HepG2 (cell line): ENCODE measurements around the gene ACADS. TPM values are rescaled to one million over a fixed set of nuclear protein-coding genes. Genes with fewer than 3 reads are reported as not detected.
A peak's percentile ranks its signal among the peaks of the same experiment; 100 is the strongest.

Experiments used
- ATAC-seq: fragments of 200-7000 bp; cut with Tn5 transposase; 3 replicates; pipeline ENCODE4 v1.9.1; 2020; ENCODE audit warnings: mild to moderate bottlenecking, moderate library complexity
- BruUV-seq: library from RNA; stranded (reverse); fragments of 400-500 nt; replicated peaks from 2 replicates; lab custom pipeline; 2021; lab: Mats Ljungman, UMichigan
- CTCF ChIA-PET: fragments of 300-600 bp; formaldehyde crosslinking; extraction: SDS; loops from one replicate; lab custom pipeline; 2021; ENCODE audit warnings: low total read pairs, inconsistent platforms, low intra/inter-chr PET ratio; lab: Yijun Ruan, JAX
- POLR2A ChIA-PET: fragments of 350-600 bp; sonication (Branson Sonifier 250); formaldehyde crosslinking; loops from one replicate; lab custom pipeline; 2020; ENCODE audit warnings: antibody characterized with exemption, inconsistent platforms; lab: Yijun Ruan, JAX
- DNase-seq: peaks from one replicate; pipeline ENCODE4 v3.0.0-alpha.2; 2015; ENCODE audit warnings: low spot score
- FAIRE-seq: peaks from 3 replicates; lab custom pipeline; 2011; peaks lifted over from hg19 to GRCh38; lab: Jason Lieb, UNC
- H2AFZ ChIP-seq: one replicate; pipeline ENCODE4 v1.6.1; 2011; ENCODE audit warnings: low read length, inconsistent platforms
- H3K27ac ChIP-seq: fragments of 300-600 bp; 3 replicates; pipeline ENCODE4 v1.8.0; 2011; ENCODE audit warnings: mixed run types, mild to moderate bottlenecking, mixed read lengths, low read length, inconsistent platforms; ENCODE audit not compliant: insufficient read depth; ENCODE audit errors: extremely low read length
- H3K27me3 ChIP-seq, 2 experiments: fragments of 200-600 bp in 1 of 2; 2 replicates in 1 of 2; 3 replicates in 1 of 2; pipeline versions ENCODE4 v1.6.0 to v1.8.0; 2011; ENCODE audit warnings: low read length in 2 of 2, mild to moderate bottlenecking in 2 of 2, moderate library complexity in 2 of 2, inconsistent platforms in 1 of 2; ENCODE audit not compliant: insufficient read depth in 2 of 2, control insufficient read depth in 1 of 2
- H3K36me3 ChIP-seq, 2 experiments: fragments of 200-600 bp in 1 of 2; replicated peaks in 1 of 2; 2 replicates in 1 of 2; 3 replicates in 1 of 2; pipeline versions ENCODE4 v1.5.1 to v1.8.0; 2011; ENCODE audit warnings: low read length in 2 of 2, inconsistent platforms in 1 of 2; ENCODE audit not compliant: insufficient read depth in 2 of 2, control insufficient read depth in 1 of 2
- H3K4me1 ChIP-seq: 2 replicates; pipeline ENCODE4 v1.5.1; 2012; ENCODE audit warnings: low read length, inconsistent platforms; ENCODE audit not compliant: insufficient read depth
- H3K4me2 ChIP-seq: 2 replicates; pipeline ENCODE4 v1.6.0; 2011; ENCODE audit warnings: low read depth, low read length, inconsistent platforms
- H3K4me3 ChIP-seq, 3 experiments: fragments of 200-600 bp in 1 of 3; sonication (generic), shearing (Covaris generic) in 1 of 3; replicated peaks in 1 of 3; 2 replicates each; pipeline ENCODE4 v1.5.1; 2011 to 2016; ENCODE audit warnings: low read length in 3 of 3, inconsistent platforms in 2 of 3, low read depth in 2 of 3, mild to moderate bottlenecking in 2 of 3, control low read depth in 1 of 3, mixed read lengths in 1 of 3; ENCODE audit not compliant: insufficient read depth in 1 of 3
- H3K79me2 ChIP-seq: one replicate; pipeline ENCODE4 v1.6.1; 2011; ENCODE audit warnings: low read length, inconsistent platforms; ENCODE audit not compliant: insufficient read depth
- H3K9ac ChIP-seq: 2 replicates; pipeline ENCODE4 v1.6.0; 2011; ENCODE audit warnings: mild to moderate bottlenecking, low read depth, low read length, inconsistent platforms; ENCODE audit not compliant: insufficient read depth
- H3K9me3 ChIP-seq: 2 replicates; pipeline ENCODE4 v1.5.1; 2012; ENCODE audit warnings: mild to moderate bottlenecking, low read length
- H4K20me1 ChIP-seq: 2 replicates; pipeline ENCODE4 v1.6.0; 2011; ENCODE audit warnings: inconsistent platforms, mild to moderate bottlenecking, low read length, moderate library complexity; ENCODE audit not compliant: insufficient read depth
- FIP1L1 ChIP-seq: fragments of 200-400 bp; formaldehyde crosslinking; IDR thresholded peaks from 2 replicates; pipeline ENCODE4 v1.6.1; 2018; ENCODE audit warnings: low read depth, mild to moderate bottlenecking, low read length, moderate library complexity, borderline replicate concordance; ENCODE audit not compliant: insufficient read depth
- REXO4 ChIP-seq: sonication (generic); formaldehyde crosslinking; IDR thresholded peaks from 2 replicates; pipeline ENCODE4 v1.8.0; 2022; ENCODE audit warnings: missing genetic modification reagents, mild to moderate bottlenecking, borderline replicate concordance
- SNRNP70 ChIP-seq: fragments of 200-400 bp; formaldehyde crosslinking; IDR thresholded peaks from 2 replicates; pipeline ENCODE4 v1.6.1; 2017; ENCODE audit warnings: mild to moderate bottlenecking, low read depth, low read length, moderate library complexity
- STAG1 ChIP-seq: sonication (generic); formaldehyde crosslinking; IDR thresholded peaks from 2 replicates; pipeline ENCODE4 v1.4.0; 2020; ENCODE audit warnings: missing genetic modification reagents
- ZNF788 ChIP-seq: sonication (generic); formaldehyde crosslinking; IDR thresholded peaks from 2 replicates; pipeline ENCODE4 v1.5.0; 2020; ENCODE audit warnings: mild to moderate bottlenecking, missing genetic modification reagents, borderline replicate concordance
- ZNF790 ChIP-seq: sonication (generic); formaldehyde crosslinking; IDR thresholded peaks from 2 replicates; pipeline ENCODE4 v1.8.0; 2022; ENCODE audit warnings: missing genetic modification reagents, mild to moderate bottlenecking, borderline replicate concordance
- ZNF879 ChIP-seq: sonication (generic); formaldehyde crosslinking; IDR thresholded peaks from 2 replicates; pipeline ENCODE4 v1.8.1; 2023; ENCODE audit warnings: missing genetic modification reagents
- WGBS: methylation state at CpG from one replicate; pipeline ENCODE4 v1.1.6; 2017; ENCODE audit warnings: low lambda C conversion rate; 5-methylcytosine and 5-hydroxymethylcytosine counted together
- in situ Hi-C: cut with HindIII; loops from 2 replicates; pipeline ENCODE4 v1.10.0; 2017; ENCODE audit warnings: low pct_unique_long_range_greater_than_20kb; ENCODE audit not compliant: extremely low pct_ligation_motif_present
- intact Hi-C: fragments of 100-400 bp; cut with micrococcal nuclease; formaldehyde crosslinking; loops from one replicate; pipeline ENCODE4 v1.10.0; 2022; ENCODE audit not compliant: unreplicated experiment
- polyA plus RNA-seq, 8 experiments: library from polyadenylated mRNA; depleted of rRNA in 3 of 8; stranded (reverse) in 7 of 8; unstranded in 1 of 8; fragments of >200 nt; fragmentation: Illumina TruSeq in 4 of 8; extraction: Trizol in 4 of 8; gene quantifications; 2 replicates each; pipeline versions ENCODE4 v1.2.1 to v1.2.3, GENCODE V29; 2011 to 2016; ENCODE audit warnings: low read depth in 4 of 8, missing spikeins in 1 of 8, mixed read lengths in 1 of 8; ENCODE audit not compliant: insufficient read depth in 1 of 8
- total RNA-seq, 5 experiments: library from RNA; depleted of rRNA; stranded (reverse); fragments of >200 nt; fragmentation: Illumina TruSeq; extraction: Trizol; gene quantifications; 2 replicates each; pipeline ENCODE4 v1.2.3, GENCODE V29; 2016; ENCODE audit warnings: low read depth in 1 of 5
- TF ChIP-seq, protein P1 (sequence below): sonication (generic); formaldehyde crosslinking; IDR thresholded peaks from 2 replicates; pipeline ENCODE4 v1.8.0; 2022; ENCODE audit warnings: mild to moderate bottlenecking, missing genetic modification reagents
- TF ChIP-seq, protein P2 (sequence below), 2 experiments: sonication (generic) in 1 of 2; formaldehyde crosslinking in 1 of 2; IDR thresholded peaks; 2 replicates each; pipeline versions ENCODE4 v1.5.1 to v1.6.1; 2011 to 2020; ENCODE audit warnings: borderline replicate concordance in 1 of 2, low read depth in 1 of 2, low read length in 1 of 2, mild to moderate bottlenecking in 1 of 2, missing genetic modification reagents in 1 of 2, moderate library complexity in 1 of 2
- TF ChIP-seq, protein P3 (sequence below): conservative IDR thresholded peaks from 2 replicates; pipeline ENCODE4 v1.6.1; 2018; ENCODE audit warnings: missing genetic modification reagents

ACADS gene
- total and polyA plus RNA-seq, 2 of the 13 experiments (the other 11 are each of a cell fraction or from before 2014, with no cell fraction given): 17.4 to 27.7 TPM

DNA sequence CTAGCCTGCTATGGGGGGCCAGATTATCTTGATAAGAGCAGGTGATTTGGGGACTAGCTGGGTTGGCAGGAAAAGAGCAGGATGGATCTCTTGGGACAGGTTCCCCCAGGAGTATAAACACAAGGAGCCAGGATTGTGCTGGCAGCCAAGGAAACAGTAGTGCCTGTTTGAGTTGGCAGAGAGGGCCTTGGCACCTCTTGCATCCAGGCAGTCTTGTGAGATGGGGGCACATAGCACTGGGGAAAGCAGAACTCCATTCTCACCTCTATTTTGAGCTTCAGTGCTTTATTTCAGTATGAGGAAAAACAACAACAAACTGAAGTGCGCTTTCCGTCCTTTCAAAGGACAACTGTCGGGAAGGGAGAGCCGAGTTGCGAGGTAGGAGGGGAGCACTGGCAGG, 24.7 kb upstream of the ACADS start:
- TF ChIP-seq REXO4 (CRISPR knock-in tag): no peak
- no peak for TF ChIP-seq ZNF790 (CRISPR knock-in tag)
- no peak for TF ChIP-seq SNRNP70
- TF ChIP-seq, protein P1, sequence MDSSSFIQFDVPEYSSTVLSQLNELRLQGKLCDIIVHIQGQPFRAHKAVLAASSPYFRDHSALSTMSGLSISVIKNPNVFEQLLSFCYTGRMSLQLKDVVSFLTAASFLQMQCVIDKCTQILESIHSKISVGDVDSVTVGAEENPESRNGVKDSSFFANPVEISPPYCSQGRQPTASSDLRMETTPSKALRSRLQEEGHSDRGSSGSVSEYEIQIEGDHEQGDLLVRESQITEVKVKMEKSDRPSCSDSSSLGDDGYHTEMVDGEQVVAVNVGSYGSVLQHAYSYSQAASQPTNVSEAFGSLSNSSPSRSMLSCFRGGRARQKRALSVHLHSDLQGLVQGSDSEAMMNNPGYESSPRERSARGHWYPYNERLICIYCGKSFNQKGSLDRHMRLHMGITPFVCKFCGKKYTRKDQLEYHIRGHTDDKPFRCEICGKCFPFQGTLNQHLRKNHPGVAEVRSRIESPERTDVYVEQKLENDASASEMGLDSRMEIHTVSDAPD (CRISPR knock-in tag): no peak
- no peak for TF ChIP-seq ZNF879 (CRISPR knock-in tag)
- Histone ChIP-seq H4K20me1 (no peaks in the 10 kb centered on the region), H3K27ac (no peak overlapping the region), H2AFZ (no peak overlapping the region), H3K27me3 (no peaks in the 10 kb centered on the region), H3K4me2 (no peak overlapping the region), H3K36me3 (peaks cover 38 to 60% of the 10 kb centered on the region in 2 experiments), H3K9ac (no peak overlapping the region), H3K4me1 (0 out of 2 replicates have a peak, but pooled peaks cover 18% of the 10 kb centered on the region), H3K4me3 (no peak overlapping the region), H3K79me2 (no peaks in the 10 kb centered on the region), H3K9me3 (no peaks in the 10 kb centered on the region)
- POLR2A ChIA-PET: interaction anchor here (1.0 kb wide), 1 partner anchor 9 kb away, joined by 4 read pairs; no protein-coding TSS in a partner anchor
- FAIRE-seq: no peak
- no TSS peak for BruUV-seq
- CTCF ChIA-PET: no interaction called here
- intact Hi-C loops: no loop called here
- no peak for ATAC-seq
- in situ Hi-C loops: no loop called here
- no peak for DNase-seq
- WGBS: 95% methylated on average over 5 of the region's 5 CpGs

DNA sequence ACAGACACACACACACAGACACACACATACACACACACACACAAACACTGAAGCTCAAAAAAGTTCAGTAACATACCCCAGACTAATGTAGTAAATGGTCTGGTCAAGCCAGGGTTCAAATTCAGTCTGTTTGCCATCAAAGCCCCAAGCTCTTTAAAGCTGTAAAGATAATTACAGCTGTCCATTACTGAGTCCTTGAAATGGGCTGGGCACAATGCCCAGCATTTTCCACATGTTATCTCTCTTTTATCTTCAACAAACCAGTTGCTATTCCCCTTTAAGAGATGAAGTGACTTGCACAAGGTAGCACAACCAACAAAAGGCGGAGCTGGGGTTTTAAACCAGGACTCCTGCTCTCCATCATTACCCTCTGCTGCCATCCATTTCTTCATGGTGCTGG, 23.0 kb upstream of the ACADS start:
- no peak overlapping the region for H2AFZ ChIP-seq

More for the DNA sequence above, 23.0 kb upstream of the ACADS start:
- intact Hi-C loops: no loop called here
- no peak overlapping the region for H3K4me3 ChIP-seq
- in situ Hi-C loops: no loop called here
- POLR2A ChIA-PET: interaction anchor here (1.4 kb wide), 1 partner anchor 10 kb away, joined by 6 read pairs; no protein-coding TSS in a partner anchor
- FAIRE-seq: no peak
- H3K79me2 ChIP-seq: no peaks in the 10 kb centered on the region
- H3K27me3 ChIP-seq: no peaks in the 10 kb centered on the region
- no peak overlapping the region for H3K27ac ChIP-seq
- no peaks in the 10 kb centered on the region for H4K20me1 ChIP-seq
- H3K36me3 ChIP-seq: peaks cover 27 to 43% of the 10 kb centered on the region in 2 experiments
- 0 out of 2 replicates have a peak, but pooled peaks cover 18% of the 10 kb centered on the region for H3K4me1 ChIP-seq
- no peak overlapping the region for H3K9ac ChIP-seq
- H3K9me3 ChIP-seq: no peaks in the 10 kb centered on the region
- no peak overlapping the region for H3K4me2 ChIP-seq
- 92% methylated on average over 1 of the region's 1 CpG for WGBS
- BruUV-seq: no TSS peak
- TF ChIP-seq FIP1L1 (no peak), STAG1 (CRISPR knock-in tag) (no peak), ZNF788 (CRISPR knock-in tag) (no peak)
- TF ChIP-seq, protein P2, sequence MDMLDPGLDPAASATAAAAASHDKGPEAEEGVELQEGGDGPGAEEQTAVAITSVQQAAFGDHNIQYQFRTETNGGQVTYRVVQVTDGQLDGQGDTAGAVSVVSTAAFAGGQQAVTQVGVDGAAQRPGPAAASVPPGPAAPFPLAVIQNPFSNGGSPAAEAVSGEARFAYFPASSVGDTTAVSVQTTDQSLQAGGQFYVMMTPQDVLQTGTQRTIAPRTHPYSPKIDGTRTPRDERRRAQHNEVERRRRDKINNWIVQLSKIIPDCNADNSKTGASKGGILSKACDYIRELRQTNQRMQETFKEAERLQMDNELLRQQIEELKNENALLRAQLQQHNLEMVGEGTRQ (IDR thresholded peaks at IDR 0.05; ENCODE audit: low read depth, low read length): no peak
- TF ChIP-seq, protein P2 (CRISPR knock-in tag; IDR thresholded peaks at IDR 0.05; ENCODE audit: borderline replicate concordance): no peak
- TF ChIP-seq, protein P3, sequence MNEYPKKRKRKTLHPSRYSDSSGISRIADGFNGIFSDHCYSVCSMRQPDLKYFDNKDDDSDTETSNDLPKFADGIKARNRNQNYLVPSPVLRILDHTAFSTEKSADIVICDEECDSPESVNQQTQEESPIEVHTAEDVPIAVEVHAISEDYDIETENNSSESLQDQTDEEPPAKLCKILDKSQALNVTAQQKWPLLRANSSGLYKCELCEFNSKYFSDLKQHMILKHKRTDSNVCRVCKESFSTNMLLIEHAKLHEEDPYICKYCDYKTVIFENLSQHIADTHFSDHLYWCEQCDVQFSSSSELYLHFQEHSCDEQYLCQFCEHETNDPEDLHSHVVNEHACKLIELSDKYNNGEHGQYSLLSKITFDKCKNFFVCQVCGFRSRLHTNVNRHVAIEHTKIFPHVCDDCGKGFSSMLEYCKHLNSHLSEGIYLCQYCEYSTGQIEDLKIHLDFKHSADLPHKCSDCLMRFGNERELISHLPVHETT (CRISPR knock-in tag): no peak
- TF ChIP-seq, all 625 proteins: peak for 0
- no peak for ATAC-seq
- CTCF ChIA-PET: no interaction called here
- DNase-seq: peak; percentile 45
